HUES6 (cell line): ENCODE results near the gene TMX1.

ENCODE experiments used
- H3K27ac ChIP-seq: 2 replicates; pipeline ENCODE4 v1.7.0; 2013; ENCODE audit warnings: low read depth, mild to moderate bottlenecking, low read length, inconsistent platforms
- H3K27me3 ChIP-seq: 2 replicates; pipeline ENCODE4 v1.6.1; 2013; ENCODE audit warnings: low read length; ENCODE audit not compliant: control insufficient read depth, insufficient read depth
- H3K36me3 ChIP-seq: 2 replicates; pipeline ENCODE4 v1.6.1; 2013; ENCODE audit warnings: low read length; ENCODE audit not compliant: control insufficient read depth, insufficient read depth
- H3K4me1 ChIP-seq: 2 replicates; pipeline ENCODE4 v1.6.1; 2013; ENCODE audit warnings: low read length; ENCODE audit not compliant: control insufficient read depth, insufficient read depth
- H3K4me3 ChIP-seq: 2 replicates; pipeline ENCODE4 v1.5.1; 2013; ENCODE audit warnings: low read depth, low read length
- H3K9ac ChIP-seq: one replicate; pipeline ENCODE4 v1.6.1; 2013; ENCODE audit warnings: mild to moderate bottlenecking, low read length
- H3K9me3 ChIP-seq: 2 replicates; pipeline ENCODE4 v1.6.1; 2013; ENCODE audit warnings: low read depth, low read length; ENCODE audit not compliant: control insufficient read depth, insufficient read depth

The TMX1 gene

DNA sequence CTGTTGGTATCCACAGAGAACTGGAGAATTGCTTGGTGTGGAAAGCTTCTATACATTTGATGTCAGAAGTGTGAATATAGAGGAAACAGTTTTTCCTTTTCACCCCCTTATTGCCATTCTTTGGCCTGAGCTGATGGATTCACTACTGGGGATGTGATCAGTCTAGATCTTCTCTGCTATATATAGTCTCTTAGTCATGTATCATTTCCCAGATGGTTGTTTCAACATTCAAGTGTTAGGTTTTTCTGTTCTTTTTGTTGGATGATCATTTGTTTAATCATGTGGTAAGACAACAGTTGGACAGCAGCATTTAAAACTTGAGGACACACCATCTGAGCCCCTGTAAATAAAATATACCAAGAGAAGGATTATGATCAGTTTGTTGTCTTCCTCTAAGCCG, 29.6 kb downstream of the TMX1 start:
- Histone ChIP-seq H3K9ac (no peak overlapping the region), H3K36me3 (peaks cover 3% of the 10 kb centered on the region; the same call in 1 of the 2 replicates), H3K4me3 (no peak overlapping the region), H3K9me3 (no peaks in the 10 kb centered on the region), H3K27ac (no peak overlapping the region), H3K4me1 (no peaks in the 10 kb centered on the region; the same call in 1 of the 2 replicates), H3K27me3 (no peaks in the 10 kb centered on the region)

GRCh38 chr14:51276605-51277004, 36.6 kb downstream of the TMX1 start:
- H3K27ac ChIP-seq, result no peak overlapping the region
- peaks cover 7% of the 10 kb centered on the region; the same call in 1 of the 2 replicates for H3K4me1 ChIP-seq
- no peak overlapping the region for H3K4me3 ChIP-seq
- peaks cover 3% of the 10 kb centered on the region; the same call in 1 of the 2 replicates for H3K36me3 ChIP-seq
- no peak overlapping the region for H3K9ac ChIP-seq
- no peaks in the 10 kb centered on the region for H3K9me3 ChIP-seq
- no peaks in the 10 kb centered on the region for H3K27me3 ChIP-seq

DNA sequence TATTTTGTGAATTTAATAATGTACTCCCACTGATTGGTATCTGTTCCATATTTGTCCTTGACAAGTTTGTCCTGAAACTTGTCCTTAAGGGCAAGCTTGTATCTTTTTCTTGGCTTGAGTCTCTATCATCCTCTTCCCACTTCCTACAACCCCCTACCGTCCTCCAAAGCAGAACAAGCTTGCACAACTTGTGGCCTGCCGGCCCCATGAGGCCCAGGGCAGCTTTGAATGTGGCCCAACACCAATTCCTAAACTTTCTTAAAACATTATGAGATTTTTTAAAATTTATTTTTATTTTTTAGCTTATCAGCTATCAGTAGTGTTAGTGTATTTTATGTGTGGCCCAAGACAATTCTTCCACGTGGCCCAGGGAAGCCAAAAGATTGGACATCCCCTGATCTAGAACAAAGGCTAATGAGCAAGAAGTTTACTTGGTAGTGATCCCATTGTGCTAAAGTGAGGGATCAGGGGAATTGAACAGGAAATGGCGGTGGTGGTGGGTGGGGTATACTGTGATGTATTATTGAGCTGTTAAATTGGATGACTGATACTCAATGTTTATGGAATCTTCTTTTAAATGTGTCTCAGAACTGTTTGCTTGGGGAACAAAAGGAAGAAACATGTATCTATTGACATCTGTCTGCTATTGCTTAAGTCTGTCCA, 37.8 kb downstream of the TMX1 start:
- H3K4me1 ChIP-seq, result peaks cover 7% of the 10 kb centered on the region; the same call in 1 of the 2 replicates
- no peaks in the 10 kb centered on the region for H3K27me3 ChIP-seq
- H3K9me3 ChIP-seq, result no peaks in the 10 kb centered on the region
- H3K27ac ChIP-seq, result no peak overlapping the region
- H3K9ac ChIP-seq, result no peak overlapping the region
- H3K4me3 ChIP-seq, result no peak overlapping the region
- H3K36me3 ChIP-seq, result peaks cover 3% of the 10 kb centered on the region; the same call in 1 of the 2 replicates

- Histone ChIP-seq H3K36me3 (peaks cover 3% of the 10 kb centered on the region; the same call in 1 of the 2 replicates), H3K4me3 (no peak overlapping the region), H3K9ac (no peak overlapping the region), H3K27me3 (no peaks in the 10 kb centered on the region), H3K4me1 (no peaks in the 10 kb centered on the region), H3K9me3 (no peaks in the 10 kb centered on the region), H3K27ac (no peak overlapping the region)
Observed at GRCh38 chr14:51282517-51282916, 42.5 kb downstream of the TMX1 start.

DNA sequence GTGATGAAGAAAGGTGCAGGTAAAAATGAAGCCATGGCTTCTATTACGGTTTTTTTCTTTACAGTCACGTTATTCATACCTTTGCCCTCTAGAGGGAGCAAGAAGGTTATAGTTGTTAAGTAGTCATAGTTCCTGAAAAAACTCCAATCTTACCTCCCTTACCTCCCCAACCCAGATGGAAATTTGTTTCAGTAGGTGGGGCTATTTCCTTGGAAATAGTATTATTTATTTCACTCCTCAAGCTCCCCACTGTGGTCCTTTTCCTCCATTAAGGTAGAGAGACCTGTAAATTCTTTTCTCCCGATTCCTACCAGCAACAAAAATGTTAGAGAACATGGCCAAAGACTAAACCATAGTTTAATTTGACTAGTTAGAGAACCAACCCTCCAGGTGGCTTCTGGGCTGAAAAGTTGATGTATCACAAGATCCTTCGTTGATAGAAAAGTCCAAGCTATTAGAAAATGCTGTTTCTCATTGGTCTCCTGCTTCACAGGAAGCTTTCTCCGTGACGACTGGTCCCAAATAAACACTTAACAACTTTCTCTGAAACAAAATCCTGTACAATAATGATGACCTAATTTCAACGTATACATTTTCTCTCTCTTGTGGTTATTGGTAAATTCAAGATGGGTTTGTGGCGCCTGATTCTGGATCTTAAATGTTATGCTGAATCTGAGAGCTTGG, 43.5 kb downstream of the TMX1 start:
- no peaks in the 10 kb centered on the region for H3K9me3 ChIP-seq
- H3K4me3 ChIP-seq, result no peak overlapping the region
- H3K36me3 ChIP-seq, result peaks cover 3% of the 10 kb centered on the region; the same call in 1 of the 2 replicates
- H3K27ac ChIP-seq, result no peak overlapping the region
- no peaks in the 10 kb centered on the region for H3K27me3 ChIP-seq
- no peaks in the 10 kb centered on the region for H3K4me1 ChIP-seq
- no peak overlapping the region for H3K9ac ChIP-seq

GRCh38 chr14:51284241-51284640, 44.2 kb downstream of the TMX1 start:
- Histone ChIP-seq H3K36me3 (peaks cover 3% of the 10 kb centered on the region; the same call in 1 of the 2 replicates), H3K9me3 (no peaks in the 10 kb centered on the region), H3K4me1 (no peaks in the 10 kb centered on the region), H3K27ac (no peak overlapping the region), H3K4me3 (no peak overlapping the region), H3K27me3 (no peaks in the 10 kb centered on the region), H3K9ac (no peak overlapping the region)

- Histone ChIP-seq H3K9ac (no peak overlapping the region), H3K9me3 (no peaks in the 10 kb centered on the region), H3K36me3 (peaks cover 3% of the 10 kb centered on the region; the same call in 1 of the 2 replicates), H3K4me3 (no peak overlapping the region), H3K27ac (no peak overlapping the region), H3K4me1 (no peaks in the 10 kb centered on the region), H3K27me3 (no peaks in the 10 kb centered on the region)
Observed at GRCh38 chr14:51285120-51285519, 45.1 kb downstream of the TMX1 start.

GRCh38 chr14:51289169-51289568, 49.1 kb downstream of the TMX1 start:
- Histone ChIP-seq H3K27ac (no peak overlapping the region), H3K4me3 (no peak overlapping the region), H3K9me3 (no peaks in the 10 kb centered on the region), H3K36me3 (peaks cover 3% of the 10 kb centered on the region; the same call in 1 of the 2 replicates), H3K9ac (no peak overlapping the region), H3K27me3 (no peaks in the 10 kb centered on the region), H3K4me1 (no peaks in the 10 kb centered on the region; the same call in 1 of the 2 replicates)

GRCh38 chr14:51290132-51290531, 50.1 kb downstream of the TMX1 start:
- Histone ChIP-seq H3K4me1 (no peaks in the 10 kb centered on the region; the same call in 1 of the 2 replicates), H3K36me3 (peaks cover 3% of the 10 kb centered on the region; the same call in 1 of the 2 replicates), H3K9ac (no peak overlapping the region), H3K27me3 (no peaks in the 10 kb centered on the region), H3K27ac (no peak overlapping the region), H3K4me3 (no peak overlapping the region), H3K9me3 (no peaks in the 10 kb centered on the region)

DNA sequence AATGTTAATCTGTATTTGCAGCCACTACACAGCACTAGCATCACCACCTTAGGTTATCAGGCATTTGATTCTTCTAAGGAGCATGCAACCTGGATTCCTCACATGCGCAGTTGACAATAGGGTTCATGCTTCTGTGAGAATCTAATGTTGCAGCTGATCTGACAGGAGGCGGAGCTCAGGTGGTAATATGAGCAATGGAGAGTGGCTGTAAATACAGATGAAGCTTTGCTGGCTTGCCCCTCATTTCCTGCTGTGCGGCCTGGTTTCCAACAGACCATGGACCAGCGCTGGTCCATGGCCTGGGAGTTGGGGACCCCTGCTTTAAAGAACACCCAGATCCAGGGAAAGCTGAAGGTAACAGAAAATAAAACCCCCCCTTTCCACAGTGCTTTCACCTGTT, 51.0 kb downstream of the TMX1 start:
- Histone ChIP-seq H3K27ac (no peak overlapping the region), H3K27me3 (no peaks in the 10 kb centered on the region), H3K36me3 (peaks cover 3% of the 10 kb centered on the region; the same call in 1 of the 2 replicates), H3K9ac (no peak overlapping the region), H3K4me3 (no peak overlapping the region), H3K9me3 (no peaks in the 10 kb centered on the region), H3K4me1 (no peaks in the 10 kb centered on the region; the same call in 1 of the 2 replicates)
